ENCODE results near the gene UBE2H. TPM values are rescaled to one million over a fixed set of nuclear protein-coding genes. Genes with fewer than 3 reads are reported as not detected.
A peak's percentile ranks its signal among the peaks of the same experiment; 100 is the strongest.

UBE2H gene
- total RNA-seq, 4 donors from 2014 or later, result 63.2 to 154 (median 101) TPM

GRCh38 chr7:129851174-129851573, 101.6 kb downstream of the UBE2H start:
- TF ChIP-seq CTCF (IDR thresholded peaks at IDR 0.05) (no peak), POLR2A (IDR thresholded peaks at IDR 0.05) (no peak)
- no peak for DNase-seq (ENCODE audit: low spot score in 2 of 2)
- intact Hi-C loops (cut with DNase I; ENCODE audit: low total_unique reads), result no loop called here
- no peak overlapping the region for H3K4me3 ChIP-seq (ENCODE audit: low read depth, poor library complexity, severe bottlenecking)
- 83 to 84% methylated on average over 5 of the region's 5 CpGs for WGBS, 2 donors

GRCh38 chr7:129848436-129848835, 104.3 kb downstream of the UBE2H start:
- H3K4me3 ChIP-seq (ENCODE audit: low read depth, poor library complexity, severe bottlenecking), result no peak overlapping the region
- DNase-seq (ENCODE audit: low spot score in 2 of 2), result no peak
- WGBS, 2 donors, result 84 to 91% methylated on average over 2 of the region's 2 CpGs
- TF ChIP-seq CTCF (IDR thresholded peaks at IDR 0.05), result no peak
- TF ChIP-seq POLR2A (IDR thresholded peaks at IDR 0.05), result no peak
- intact Hi-C loops (cut with DNase I; ENCODE audit: low total_unique reads), result no loop called here

GRCh38 chr7:129845972-129846327, 106.8 kb downstream of the UBE2H start:
- no peak for TF ChIP-seq CTCF (IDR thresholded peaks at IDR 0.05)
- TF ChIP-seq POLR2A (IDR thresholded peaks at IDR 0.05), result no peak
- intact Hi-C loops (cut with DNase I; ENCODE audit: low total_unique reads), result no loop called here

GRCh38 chr7:129845178-129845971, 107.4 kb downstream of the UBE2H start:
- WGBS, 2 donors, result 75 to 82% methylated on average over 3 of the region's 3 CpGs
- no peak overlapping the region for H3K4me3 ChIP-seq (ENCODE audit: low read depth, poor library complexity, severe bottlenecking)
- no peak for TF ChIP-seq CTCF (IDR thresholded peaks at IDR 0.05)
- no peak for TF ChIP-seq POLR2A (IDR thresholded peaks at IDR 0.05)
- no peak for DNase-seq (ENCODE audit: low spot score in 2 of 2)
- intact Hi-C loops (cut with DNase I; ENCODE audit: low total_unique reads), result no loop called here

More at GRCh38 chr7:129845972-129846327, 106.8 kb downstream of the UBE2H start:
- peak in 1 of 2 donors; percentile 28 for DNase-seq (ENCODE audit: low spot score in 2 of 2)
- H3K4me3 ChIP-seq (ENCODE audit: low read depth, poor library complexity, severe bottlenecking), result no peak overlapping the region
- WGBS, 2 donors, result 95 to 100% methylated on average over 1 of the region's 1 CpG

GRCh38 chr7:129843978-129844840, 108.6 kb downstream of the UBE2H start:
- intact Hi-C loops (cut with DNase I; ENCODE audit: low total_unique reads), result no loop called here
- TF ChIP-seq POLR2A (IDR thresholded peaks at IDR 0.05) (no peak), CTCF (IDR thresholded peaks at IDR 0.05) (no peak)
- DNase-seq (ENCODE audit: low spot score in 2 of 2), result no peak
- no peak overlapping the region for H3K4me3 ChIP-seq (ENCODE audit: low read depth, poor library complexity, severe bottlenecking)
- 58 to 59% methylated on average over 7 of the region's 7 CpGs for WGBS, 2 donors
